OCI-LY1 (cell line): ENCODE measurements around the gene OPTC.

ENCODE experiments used
- CTCF ChIP-seq: fragments of 200-600 bp; sonication (generic), shearing (Covaris generic); IDR thresholded peaks from 2 replicates; pipeline ENCODE4 v1.5.1; 2017; ENCODE audit warnings: mild to moderate bottlenecking, antibody characterized with exemption, low read length, moderate library complexity, mixed read lengths
- EZH2 ChIP-seq: fragments of 200-600 bp; sonication (generic), shearing (Covaris generic); IDR thresholded peaks from 2 replicates; pipeline ENCODE4 v1.8.0; 2017; ENCODE audit warnings: borderline replicate concordance, mixed run types, mild to moderate bottlenecking, antibody characterized with exemption, low read length, moderate library complexity, mixed read lengths

- TF ChIP-seq CTCF, result no peak
- TF ChIP-seq EZH2, result no peak
These were observed 5.8 kb downstream of the OPTC start for GRCh38 chr1:203499643-203500278.
